ENCODE measurements around the gene PSMC3IP.

- TF ChIP-seq CTCF (IDR thresholded peaks at IDR 0.05): no peak
- no peak for TF ChIP-seq POLR2A (IDR thresholded peaks at IDR 0.05)
- TF ChIP-seq POLR2AphosphoS5 (IDR thresholded peaks at IDR 0.05): no peak
Observed at GRCh38 chr17:42537156-42537805, 40.2 kb downstream of the PSMC3IP start.

All from gastroesophageal sphincter (tissue), 3 donors.